A673 (cell line): Measurements from ENCODE around the gene IRS2.

Source experiments
- CTCF ChIP-seq: fragments of 300-800, 200-600 bp; sonication (generic); conservative IDR thresholded peaks from 2 replicates; pipeline ENCODE4 v1.5.1; 2017; ENCODE audit warnings: low read depth, mild to moderate bottlenecking, antibody characterized with exemption, low read length, moderate library complexity, mixed read lengths
- EZH2 ChIP-seq: fragments of 200-600 bp; sonication (generic); IDR thresholded peaks from 2 replicates; pipeline ENCODE4 v1.6.1; 2017; ENCODE audit warnings: borderline replicate concordance, low read depth, mild to moderate bottlenecking, mixed read lengths, antibody characterized with exemption, low read length; ENCODE audit not compliant: poor library complexity, severe bottlenecking

GRCh38 chr13:109725297-109725696, 61.1 kb downstream of the IRS2 start:
- no peak for TF ChIP-seq CTCF
- TF ChIP-seq EZH2: no peak
